Measurements from ENCODE around the gene PAQR9.
"Not testable (repeated sequence)": the region's sequence is repeated elsewhere in the genome, so short reads cannot be mapped to it uniquely, and the experiment has no call there.

PAQR9 gene

GRCh38 chr3:142988221-142988620 is 24.7 kb upstream of the PAQR9 start:
- H4K8ac ChIP-seq (ENCODE audit: low read depth, low read length); H3K14ac ChIP-seq (ENCODE audit: low read length); H3K4me3 ChIP-seq (ENCODE audit: low read length in 2 of 2); H2BK5ac ChIP-seq (ENCODE audit: low read length); H3K23ac ChIP-seq (ENCODE audit: low read depth, low read length, poor library complexity); DNase-seq (ENCODE audit: low spot score); H3K27ac ChIP-seq (replicated peaks; ENCODE audit: low read length); H3K18ac ChIP-seq (ENCODE audit: low read length); H3K4ac ChIP-seq (ENCODE audit: low read length); H3K9me3 ChIP-seq (replicated peaks in 1 of 2; ENCODE audit: control insufficient read depth in 2 of 2, insufficient read depth in 1 of 2, low read depth in 1 of 2, low read length in 2 of 2); H2BK12ac ChIP-seq (ENCODE audit: low read length); H2BK15ac ChIP-seq (ENCODE audit: low read length); H4K91ac ChIP-seq (ENCODE audit: low read depth, low read length, poor library complexity); H2AFZ ChIP-seq (ENCODE audit: low read length); H3K79me1 ChIP-seq (ENCODE audit: low read depth, low read length); H3K27me3 ChIP-seq (ENCODE audit: control insufficient read depth in 3 of 3, insufficient read depth in 3 of 3, low read depth in 1 of 3, low read length in 3 of 3); H2BK120ac ChIP-seq (ENCODE audit: low read depth, low read length); H3K36me3 ChIP-seq (replicated peaks in 1 of 2; ENCODE audit: control insufficient read depth in 2 of 2, insufficient read depth in 2 of 2, low read length in 2 of 2); H2AK5ac ChIP-seq (ENCODE audit: low read depth, low read length); H3K4me1 ChIP-seq (ENCODE audit: control insufficient read depth in 2 of 2, insufficient read depth in 1 of 2, low read depth in 1 of 2, low read length in 2 of 2); H3K9ac ChIP-seq (ENCODE audit: low read depth, low read length, poor library complexity); H3K4me2 ChIP-seq (ENCODE audit: insufficient read depth, low read length, poor library complexity, severe bottlenecking): not testable (repeated sequence)
- no CpG with 5 or more reads among the region's 2 CpGs for WGBS, 2 donors (ENCODE audit: extremely low coverage in 2 of 2, insufficient read length in 2 of 2, insufficient replicate concordance in 1 of 2)

GRCh38 chr3:142987707-142988106 is 24.2 kb upstream of the PAQR9 start:
- H3K4me2 ChIP-seq (ENCODE audit: insufficient read depth, low read length, poor library complexity, severe bottlenecking): no peak overlapping the region
- H3K9me3 ChIP-seq (replicated peaks in 1 of 2; ENCODE audit: control insufficient read depth in 2 of 2, insufficient read depth in 1 of 2, low read depth in 1 of 2, low read length in 2 of 2): no peaks in the 10 kb centered on the region
- no peak overlapping the region for H3K4ac ChIP-seq (ENCODE audit: low read length)
- H3K27ac ChIP-seq (replicated peaks; ENCODE audit: low read length): no peak overlapping the region
- H4K8ac ChIP-seq (ENCODE audit: low read depth, low read length): no peak overlapping the region
- no peak overlapping the region for H3K14ac ChIP-seq (ENCODE audit: low read length)
- H2AFZ ChIP-seq (ENCODE audit: low read length): peak overlapping the region; percentile 78
- no peak for DNase-seq (ENCODE audit: low spot score)
- H2BK12ac ChIP-seq (ENCODE audit: low read length): no peak overlapping the region
- H3K79me1 ChIP-seq (ENCODE audit: low read depth, low read length): no peaks in the 10 kb centered on the region
- H4K91ac ChIP-seq (ENCODE audit: low read depth, low read length, poor library complexity): no peak overlapping the region
- H2BK5ac ChIP-seq (ENCODE audit: low read length): no peak overlapping the region
- no peak overlapping the region for H2BK15ac ChIP-seq (ENCODE audit: low read length)
- H3K18ac ChIP-seq (ENCODE audit: low read length): no peak overlapping the region
- WGBS, 2 donors (ENCODE audit: extremely low coverage in 2 of 2, insufficient read length in 2 of 2, insufficient replicate concordance in 1 of 2): no CpG with 5 or more reads among the region's 7 CpGs
- no peak overlapping the region for H2AK5ac ChIP-seq (ENCODE audit: low read depth, low read length)
- H2BK120ac ChIP-seq (ENCODE audit: low read depth, low read length): no peak overlapping the region
- peaks cover 0 to 6% of the 10 kb centered on the region in 2 donors for H3K4me1 ChIP-seq (ENCODE audit: control insufficient read depth in 2 of 2, insufficient read depth in 1 of 2, low read depth in 1 of 2, low read length in 2 of 2)
- H3K4me3 ChIP-seq (ENCODE audit: low read length in 2 of 2): no peak overlapping the region
- no peak overlapping the region for H3K23ac ChIP-seq (ENCODE audit: low read depth, low read length, poor library complexity)
- peaks cover 0 to 3% (median 0%) of the 10 kb centered on the region in 3 experiments for H3K27me3 ChIP-seq (ENCODE audit: control insufficient read depth in 3 of 3, insufficient read depth in 3 of 3, low read depth in 1 of 3, low read length in 3 of 3)
- H3K9ac ChIP-seq (ENCODE audit: low read depth, low read length, poor library complexity): no peak overlapping the region
- H3K36me3 ChIP-seq (replicated peaks in 1 of 2; ENCODE audit: control insufficient read depth in 2 of 2, insufficient read depth in 2 of 2, low read length in 2 of 2): no peaks in the 10 kb centered on the region

- Histone ChIP-seq H3K27me3 (ENCODE audit: control insufficient read depth in 3 of 3, insufficient read depth in 3 of 3, low read depth in 1 of 3, low read length in 3 of 3) (peaks cover 0 to 3% (median 0%) of the 10 kb centered on the region in 3 experiments), H2BK15ac (ENCODE audit: low read length) (no peak overlapping the region), H2AFZ (ENCODE audit: low read length) (peak overlapping the region; percentile 78), H4K8ac (ENCODE audit: low read depth, low read length) (no peak overlapping the region), H3K79me1 (ENCODE audit: low read depth, low read length) (no peaks in the 10 kb centered on the region), H3K27ac (replicated peaks; ENCODE audit: low read length) (no peak overlapping the region), H2AK5ac (ENCODE audit: low read depth, low read length) (no peak overlapping the region), H3K4me2 (ENCODE audit: insufficient read depth, low read length, poor library complexity, severe bottlenecking) (no peak overlapping the region), H2BK5ac (ENCODE audit: low read length) (no peak overlapping the region), H3K4ac (ENCODE audit: low read length) (no peak overlapping the region), H3K23ac (ENCODE audit: low read depth, low read length, poor library complexity) (no peak overlapping the region), H3K9ac (ENCODE audit: low read depth, low read length, poor library complexity) (no peak overlapping the region), H3K4me1 (ENCODE audit: control insufficient read depth in 2 of 2, insufficient read depth in 1 of 2, low read depth in 1 of 2, low read length in 2 of 2) (peaks cover 0 to 10% of the 10 kb centered on the region in 2 donors), H2BK12ac (ENCODE audit: low read length) (no peak overlapping the region), H3K14ac (ENCODE audit: low read length) (no peak overlapping the region), H3K9me3 (replicated peaks in 1 of 2; ENCODE audit: control insufficient read depth in 2 of 2, insufficient read depth in 1 of 2, low read depth in 1 of 2, low read length in 2 of 2) (no peaks in the 10 kb centered on the region), H3K18ac (ENCODE audit: low read length) (no peak overlapping the region), H3K36me3 (replicated peaks in 1 of 2; ENCODE audit: control insufficient read depth in 2 of 2, insufficient read depth in 2 of 2, low read length in 2 of 2) (no peaks in the 10 kb centered on the region), H3K4me3 (ENCODE audit: low read length in 2 of 2) (no peak overlapping the region), H2BK120ac (ENCODE audit: low read depth, low read length) (no peak overlapping the region), H4K91ac (ENCODE audit: low read depth, low read length, poor library complexity) (no peak overlapping the region)
- WGBS, 2 donors (ENCODE audit: extremely low coverage in 2 of 2, insufficient read length in 2 of 2, insufficient replicate concordance in 1 of 2): no CpG with 5 or more reads among the region's 5 CpGs
- DNase-seq (ENCODE audit: low spot score): no peak
These were observed 23.7 kb upstream of the PAQR9 start for GRCh38 chr3:142987080-142987700.

- H2BK5ac ChIP-seq (ENCODE audit: low read length): no peak overlapping the region
- no peak overlapping the region for H3K23ac ChIP-seq (ENCODE audit: low read depth, low read length, poor library complexity)
- H3K79me1 ChIP-seq (ENCODE audit: low read depth, low read length): no peaks in the 10 kb centered on the region
- no peak overlapping the region for H4K91ac ChIP-seq (ENCODE audit: low read depth, low read length, poor library complexity)
- H3K4me2 ChIP-seq (ENCODE audit: insufficient read depth, low read length, poor library complexity, severe bottlenecking): no peak overlapping the region
- H3K4me1 ChIP-seq (ENCODE audit: control insufficient read depth in 2 of 2, insufficient read depth in 1 of 2, low read depth in 1 of 2, low read length in 2 of 2): peaks cover 0 to 10% of the 10 kb centered on the region in 2 donors
- H3K9ac ChIP-seq (ENCODE audit: low read depth, low read length, poor library complexity): no peak overlapping the region
- no CpG with 5 or more reads among the region's 3 CpGs for WGBS, 2 donors (ENCODE audit: extremely low coverage in 2 of 2, insufficient read length in 2 of 2, insufficient replicate concordance in 1 of 2)
- no peaks in the 10 kb centered on the region for H3K9me3 ChIP-seq (replicated peaks in 1 of 2; ENCODE audit: control insufficient read depth in 2 of 2, insufficient read depth in 1 of 2, low read depth in 1 of 2, low read length in 2 of 2)
- no peak overlapping the region for H2AFZ ChIP-seq (ENCODE audit: low read length)
- H3K36me3 ChIP-seq (replicated peaks in 1 of 2; ENCODE audit: control insufficient read depth in 2 of 2, insufficient read depth in 2 of 2, low read length in 2 of 2): no peaks in the 10 kb centered on the region
- no peak overlapping the region for H2BK120ac ChIP-seq (ENCODE audit: low read depth, low read length)
- H3K14ac ChIP-seq (ENCODE audit: low read length): no peak overlapping the region
- no peak overlapping the region for H3K4ac ChIP-seq (ENCODE audit: low read length)
- peaks cover 0 to 3% (median 0%) of the 10 kb centered on the region in 3 experiments for H3K27me3 ChIP-seq (ENCODE audit: control insufficient read depth in 3 of 3, insufficient read depth in 3 of 3, low read depth in 1 of 3, low read length in 3 of 3)
- H2AK5ac ChIP-seq (ENCODE audit: low read depth, low read length): no peak overlapping the region
- H2BK12ac ChIP-seq (ENCODE audit: low read length): no peak overlapping the region
- H3K4me3 ChIP-seq (ENCODE audit: low read length in 2 of 2): no peak overlapping the region
- no peak overlapping the region for H2BK15ac ChIP-seq (ENCODE audit: low read length)
- H4K8ac ChIP-seq (ENCODE audit: low read depth, low read length): no peak overlapping the region
- H3K18ac ChIP-seq (ENCODE audit: low read length): no peak overlapping the region
- no peak overlapping the region for H3K27ac ChIP-seq (replicated peaks; ENCODE audit: low read length)
- no peak for DNase-seq (ENCODE audit: low spot score)
These were observed 20.8 kb upstream of the PAQR9 start for GRCh38 chr3:142984255-142984654.

Data from neuronal stem cell (in vitro differentiated cells).